H7 (cell line): ENCODE data around the gene KCNIP3. TPM values are rescaled to one million over a fixed set of nuclear protein-coding genes. Genes with fewer than 3 reads are reported as not detected.
"Not testable (repeated sequence)": the region's sequence is repeated elsewhere in the genome, so short reads cannot be mapped to it uniquely, and the experiment has no call there.

Experiments used
- DNase-seq: peaks from one replicate; pipeline ENCODE4 v3.0.0; 2012
- H3K27me3 ChIP-seq: 2 replicates; pipeline ENCODE4 v1.6.0; 2011; ENCODE audit warnings: mild to moderate bottlenecking, low read length; ENCODE audit not compliant: control insufficient read depth, insufficient read depth
- H3K36me3 ChIP-seq: replicated peaks from 2 replicates; pipeline ENCODE4 v1.5.1; 2011; ENCODE audit warnings: low read length; ENCODE audit not compliant: control insufficient read depth, insufficient read depth
- H3K4me3 ChIP-seq: 2 replicates; pipeline ENCODE4 v1.5.1; 2011; ENCODE audit warnings: low read depth, mild to moderate bottlenecking, control low read depth, low read length, moderate library complexity; ENCODE audit not compliant: insufficient read depth
- total RNA-seq: library from RNA; depleted of rRNA; stranded (reverse); fragments of >200 nt; shearing (Covaris generic); gene quantifications from 2 replicates; pipeline ENCODE4 v1.2.3, GENCODE V29; 2014

The KCNIP3 gene
- total RNA-seq, 1 experiment from 2014 or later = 3.2 TPM

DNA sequence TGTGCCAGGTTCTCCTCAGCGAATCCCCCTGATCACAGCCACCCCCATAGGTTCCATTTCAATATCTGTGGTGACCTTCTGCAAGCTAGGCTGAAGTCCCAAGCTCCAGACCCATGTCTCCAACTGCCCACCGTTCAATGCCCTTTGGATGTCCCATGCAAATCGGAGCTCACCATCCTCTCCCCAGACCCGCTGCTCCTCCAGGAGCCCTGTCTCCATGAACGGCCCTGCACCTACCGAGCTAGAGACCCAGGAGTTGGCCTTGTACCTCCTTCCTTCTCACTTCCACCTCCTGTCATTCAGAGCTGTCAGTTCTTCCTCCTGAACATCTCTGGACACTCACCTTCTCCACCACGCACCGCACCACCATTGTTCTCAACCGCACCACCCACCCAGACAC is 104.3 kb downstream of the KCNIP3 start:
- no peaks in the 10 kb centered on the region for H3K36me3 ChIP-seq
- peak; percentile 16 for DNase-seq

DNA sequence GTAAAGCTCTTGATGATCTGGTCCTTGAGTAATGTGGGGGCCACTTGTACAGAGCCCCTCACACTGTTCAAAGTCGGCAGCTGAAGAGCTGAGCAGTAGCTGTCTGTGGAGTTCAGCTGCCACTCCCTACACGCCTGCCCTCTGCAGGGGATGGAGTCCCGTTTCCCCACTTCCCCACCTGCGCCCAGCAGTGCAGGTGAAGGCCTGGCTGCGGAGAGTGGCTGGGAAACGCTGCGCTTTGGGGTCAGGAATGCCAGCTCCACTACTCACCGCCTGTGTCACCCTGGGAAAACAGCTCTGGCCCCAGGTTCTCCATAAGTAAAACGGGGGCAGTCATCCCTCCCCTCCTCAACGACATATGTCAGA is 104.8 kb downstream of the KCNIP3 start:
- not testable (repeated sequence) for H3K36me3 ChIP-seq, H3K27me3 ChIP-seq
- peak; percentile 66 for DNase-seq
- peak overlapping the region; percentile 95 for H3K4me3 ChIP-seq

More for the DNA sequence above, 104.3 kb downstream of the KCNIP3 start:
- peak overlapping the region; percentile 95 for H3K4me3 ChIP-seq
- H3K27me3 ChIP-seq = no peaks in the 10 kb centered on the region; the same call in 1 of the 2 replicates

DNA sequence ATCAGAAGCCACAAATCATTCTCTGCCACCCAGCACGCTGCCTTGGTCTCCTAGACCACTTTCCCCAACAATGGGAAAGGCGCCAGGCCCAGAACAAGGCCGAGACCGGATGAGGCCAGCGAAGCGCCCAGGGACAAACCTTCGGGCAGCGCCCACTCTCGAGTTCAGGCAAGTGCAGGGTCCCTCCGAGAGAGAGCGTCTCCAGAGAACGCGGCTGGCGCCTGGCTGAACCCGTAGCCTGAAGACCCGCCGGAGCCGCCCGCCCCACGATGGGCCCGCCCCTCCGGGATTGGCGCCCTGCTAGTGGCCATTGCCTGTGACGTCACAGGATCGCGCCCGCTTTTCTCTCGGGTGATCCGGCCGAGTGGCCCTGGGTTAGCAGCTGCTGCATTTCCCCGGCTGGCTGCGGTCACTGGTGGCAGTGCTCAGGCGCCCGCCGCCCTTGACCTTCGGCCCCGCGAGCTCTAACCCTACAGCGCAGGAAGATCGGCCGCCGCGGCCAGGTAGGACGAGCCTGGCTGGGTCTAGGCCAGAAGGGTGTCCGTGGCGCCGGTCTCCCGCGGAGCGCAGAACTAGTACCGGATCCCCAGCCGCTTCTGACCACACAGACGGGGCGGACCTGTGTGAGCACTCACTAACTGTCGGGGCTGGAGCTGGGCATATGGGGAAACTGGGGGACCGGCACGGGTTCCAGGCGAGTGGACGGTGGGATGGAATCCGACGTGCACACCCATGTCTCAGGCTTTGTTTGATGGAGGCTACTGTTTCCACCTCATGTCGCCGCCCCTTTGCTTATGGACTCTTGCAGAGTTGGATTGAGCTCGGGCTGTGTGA is 105.4 kb downstream of the KCNIP3 start, which contains the start of gene FAHD2A:
Gene FAHD2A, plus strand, starts transcription at position 339 of the 834 bp plus-strand sequence. CDS start 2,851 bp downstream, outside the sequence.
- Histone ChIP-seq H3K4me3 (peak within 1 kb of the TSS; percentile 95), H3K36me3 (no peaks in the 10 kb centered on the region; the same call in none of the 2 replicates), H3K27me3 (no peaks in the 10 kb centered on the region; the same call in 1 of the 2 replicates)
- peak; percentile 99 for DNase-seq

DNA sequence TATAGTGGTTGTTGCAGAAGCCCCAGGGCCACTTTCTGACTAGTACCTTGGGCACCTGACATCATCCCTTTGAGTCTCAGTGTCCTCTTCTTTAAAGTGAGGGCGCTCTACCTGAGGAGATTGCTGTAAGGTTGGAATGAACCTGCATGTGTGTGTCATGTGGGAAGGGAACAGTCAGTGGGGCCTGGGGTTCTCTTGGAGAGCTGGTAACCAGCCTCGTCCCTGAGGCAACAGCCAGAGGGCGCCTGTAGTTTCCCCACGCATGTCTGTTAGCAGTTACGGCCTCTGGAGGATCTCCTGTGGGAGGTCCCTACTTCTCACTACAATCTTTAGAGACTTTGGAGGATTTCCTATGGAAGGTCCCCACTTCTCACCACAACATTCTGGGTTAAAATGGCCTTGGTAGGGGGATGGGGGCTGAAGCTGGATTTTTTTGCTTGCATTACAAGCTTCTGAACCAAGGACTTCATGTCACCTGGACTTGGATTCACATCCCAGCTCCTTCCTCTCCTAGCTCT is 106.1 kb downstream of the KCNIP3 start:
- peak overlapping the region; percentile 95 for H3K4me3 ChIP-seq
- not testable (repeated sequence) for H3K27me3 ChIP-seq, H3K36me3 ChIP-seq
- DNase-seq = peak; percentile 32

DNA sequence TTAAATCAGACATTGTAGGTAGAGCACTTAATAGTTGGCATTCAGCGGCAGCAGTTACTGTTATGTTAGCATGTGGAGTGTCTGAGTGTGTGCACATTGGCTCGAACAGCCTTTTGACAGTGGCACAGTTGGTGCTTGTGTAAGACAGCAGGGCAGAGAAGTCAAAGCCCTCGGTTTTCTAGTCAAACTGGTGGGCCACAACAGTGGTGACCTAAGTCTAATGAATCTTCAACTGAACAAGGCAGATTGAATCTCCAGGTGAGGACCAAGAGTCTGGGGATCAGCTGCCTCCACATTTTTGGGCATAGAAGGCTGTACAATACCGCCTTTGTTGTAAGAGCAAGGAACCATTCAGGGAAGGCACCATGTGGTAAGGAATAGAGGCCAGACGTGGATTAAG is 106.7 kb downstream of the KCNIP3 start:
- H3K27me3 ChIP-seq, H3K36me3 ChIP-seq, DNase-seq, H3K4me3 ChIP-seq: not testable (repeated sequence)

DNA sequence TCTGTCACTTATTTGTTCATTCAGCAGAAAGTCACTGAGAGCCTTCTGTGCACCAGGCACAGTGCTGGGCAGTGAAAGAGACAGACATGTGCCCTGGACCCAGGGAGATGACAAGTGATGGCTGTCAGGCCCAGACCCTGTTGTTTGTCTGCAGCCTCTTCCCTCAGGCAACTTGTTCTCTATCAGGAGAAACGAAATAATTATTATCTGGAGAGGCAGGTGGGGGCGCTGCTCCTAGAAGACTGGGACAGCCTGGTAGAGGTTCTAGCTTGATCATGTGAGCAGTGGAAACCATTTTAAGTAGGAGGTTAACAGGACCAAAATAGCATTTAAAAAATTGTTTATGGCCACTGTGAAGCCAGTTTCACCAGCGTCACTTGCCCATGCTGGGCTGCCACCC is 107.5 kb downstream of the KCNIP3 start:
- H3K4me3 ChIP-seq, H3K36me3 ChIP-seq, H3K27me3 ChIP-seq: not testable (repeated sequence)
- peak; percentile 28 for DNase-seq

DNA sequence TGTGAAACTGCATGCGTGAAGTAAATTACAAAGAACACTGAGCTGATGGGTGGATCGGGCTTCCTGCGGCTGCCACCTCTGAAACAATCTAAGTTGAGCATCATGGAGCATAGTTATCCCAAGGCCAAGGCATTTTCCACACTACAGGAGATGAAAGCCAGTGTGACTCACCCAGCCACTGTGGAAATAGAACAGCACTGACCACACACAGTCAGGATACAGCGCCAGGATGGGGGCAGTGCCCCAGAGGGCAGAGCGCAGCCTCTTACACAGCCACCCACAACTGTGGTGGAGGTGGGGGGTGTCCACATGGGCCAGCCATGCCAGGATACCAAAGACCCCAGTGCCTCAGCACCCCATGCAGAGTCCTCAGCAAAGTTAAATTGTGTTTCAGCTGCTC is 114.1 kb downstream of the KCNIP3 start:
- not testable (repeated sequence) for DNase-seq, H3K36me3 ChIP-seq, H3K27me3 ChIP-seq, H3K4me3 ChIP-seq

DNA sequence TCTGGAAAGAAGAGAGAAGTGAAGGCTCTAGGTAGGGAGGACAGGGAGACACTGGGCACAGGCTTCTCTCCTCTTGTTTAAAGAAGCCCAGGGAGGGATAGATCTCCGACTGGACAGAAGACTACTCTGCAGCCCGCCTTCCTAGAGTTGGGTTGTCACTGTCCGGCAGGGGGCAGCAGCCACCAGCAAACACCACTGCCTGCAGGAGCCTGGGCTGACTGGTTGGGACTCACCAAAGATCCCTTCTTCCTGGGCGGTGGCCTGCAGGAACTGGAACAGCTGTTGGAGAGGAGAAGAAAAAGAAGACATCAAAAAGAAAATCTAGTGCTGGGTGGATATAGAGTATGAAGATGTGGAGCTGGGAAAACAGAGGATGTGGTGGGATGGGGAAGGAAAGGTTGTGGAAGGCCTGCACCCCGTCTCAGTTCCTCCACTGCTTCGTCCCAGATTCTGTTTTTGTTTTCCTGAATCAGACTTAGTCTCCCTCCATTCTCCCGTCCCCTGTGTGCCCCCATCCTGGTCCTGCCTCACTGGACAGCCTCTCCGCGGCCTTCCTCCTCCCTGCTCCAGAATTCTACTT is 117.0 kb downstream of the KCNIP3 start:
- H3K27me3 ChIP-seq, H3K4me3 ChIP-seq, H3K36me3 ChIP-seq: not testable (repeated sequence)
- DNase-seq = peak; percentile 74

DNA sequence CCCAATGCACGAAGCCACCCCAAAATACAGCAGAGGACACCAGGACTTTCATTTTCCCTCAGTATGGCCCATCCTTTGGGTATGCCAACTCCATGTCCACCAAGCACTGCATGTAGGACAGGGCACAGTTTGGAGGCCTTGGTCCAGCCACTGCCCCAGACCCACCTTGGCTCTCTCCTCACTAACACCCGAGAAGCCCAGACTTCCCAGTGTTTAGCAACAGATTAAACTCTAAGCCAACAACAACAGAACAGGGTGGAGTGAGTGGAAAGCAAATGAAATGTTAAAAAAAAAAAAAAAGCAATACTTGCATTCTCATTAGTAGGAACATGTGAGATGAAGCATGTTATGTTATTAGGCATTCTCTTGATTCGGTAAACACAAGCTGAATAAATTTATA is 118.0 kb downstream of the KCNIP3 start:
- not testable (repeated sequence) for DNase-seq, H3K36me3 ChIP-seq, H3K4me3 ChIP-seq, H3K27me3 ChIP-seq

DNA sequence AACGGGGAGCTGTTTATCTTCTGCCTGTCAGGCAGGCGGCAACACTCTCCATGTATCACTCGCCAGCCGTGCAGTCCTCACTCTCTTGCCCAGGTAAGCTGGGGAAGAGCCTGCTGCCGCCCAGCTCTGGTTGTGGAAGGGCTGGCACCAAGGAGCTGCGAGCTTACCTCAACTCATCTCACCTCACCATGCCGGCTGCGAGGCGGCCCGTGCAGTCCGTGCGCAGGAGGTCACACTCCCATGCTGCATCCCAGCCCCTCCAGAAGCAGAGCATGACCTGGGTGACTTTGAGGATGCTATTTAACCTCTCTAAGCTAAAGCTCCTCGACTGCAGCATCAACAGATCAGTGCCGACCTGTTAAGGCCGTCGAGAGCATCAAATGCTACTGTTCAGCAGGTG is 118.4 kb downstream of the KCNIP3 start:
- not testable (repeated sequence) for DNase-seq, H3K27me3 ChIP-seq, H3K4me3 ChIP-seq, H3K36me3 ChIP-seq

DNA sequence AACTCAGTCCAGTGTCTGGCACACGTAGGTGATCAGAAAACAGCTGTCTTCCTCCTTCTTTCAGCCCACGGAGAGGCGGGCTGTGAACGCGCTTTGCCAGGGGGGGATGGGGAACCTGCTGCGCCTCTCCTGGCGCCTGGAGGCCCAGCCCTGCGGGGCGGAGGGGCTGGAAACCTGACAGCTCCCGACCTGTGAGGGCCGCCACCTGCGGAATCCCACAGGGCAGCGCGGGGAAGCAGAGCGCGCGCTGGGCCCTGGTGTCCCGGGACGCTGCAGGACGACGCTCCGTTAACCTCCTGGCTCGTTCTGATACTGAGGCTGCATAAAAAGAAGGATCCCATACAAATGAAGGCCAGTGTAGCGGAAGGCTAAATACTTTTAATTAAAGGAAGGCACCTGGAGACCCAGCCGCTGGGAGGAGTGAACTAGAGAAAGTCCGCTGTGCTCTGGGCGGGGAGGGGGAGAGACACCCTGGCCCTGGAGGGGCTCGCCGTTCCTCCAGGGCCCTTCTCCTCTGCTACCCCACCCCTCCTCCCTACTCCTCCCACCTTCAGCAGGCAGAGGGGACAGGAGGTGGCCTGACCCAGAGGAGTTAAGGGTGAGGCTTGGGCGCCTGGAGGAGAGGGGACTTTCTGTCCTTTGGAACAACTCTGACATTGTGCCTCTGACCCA is 130.2 kb downstream of the KCNIP3 start:
- H3K4me3 ChIP-seq, H3K36me3 ChIP-seq, H3K27me3 ChIP-seq, DNase-seq: not testable (repeated sequence)

DNA sequence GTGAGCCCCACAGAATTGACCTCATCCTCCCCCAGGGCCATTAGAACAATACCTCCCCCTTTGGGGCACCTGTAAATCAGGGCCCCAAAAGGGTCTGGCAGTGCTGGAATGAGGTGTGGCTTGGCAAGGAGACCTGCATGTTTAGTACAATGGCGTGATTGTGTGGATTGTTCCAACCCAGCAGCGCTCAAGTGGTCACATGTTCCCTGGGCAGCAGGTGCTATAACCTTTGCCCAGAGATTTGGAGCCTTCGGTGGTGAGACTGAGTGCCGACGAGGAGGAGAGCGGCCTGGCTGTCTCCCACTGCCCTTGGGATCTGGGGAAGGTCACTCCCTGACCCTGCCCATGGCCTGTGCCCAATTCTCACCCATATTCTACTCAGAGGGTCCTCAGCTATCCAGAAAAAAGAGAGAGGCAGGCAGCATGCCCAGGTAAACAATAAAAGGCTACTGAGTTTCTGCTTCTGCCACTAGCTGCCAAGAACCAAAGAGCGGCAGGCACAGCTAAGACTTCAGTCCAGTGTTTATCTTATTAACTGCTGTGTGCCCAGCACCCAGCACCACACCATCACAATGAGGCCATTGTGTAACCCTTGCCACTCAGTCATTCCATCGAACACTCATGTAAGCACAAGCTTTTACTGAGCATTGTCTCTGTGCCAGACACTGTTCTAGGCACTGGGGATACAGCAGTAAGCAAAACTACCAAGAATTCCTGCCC is 132.8 kb downstream of the KCNIP3 start:
- H3K36me3 ChIP-seq, DNase-seq, H3K4me3 ChIP-seq, H3K27me3 ChIP-seq: not testable (repeated sequence)

DNA sequence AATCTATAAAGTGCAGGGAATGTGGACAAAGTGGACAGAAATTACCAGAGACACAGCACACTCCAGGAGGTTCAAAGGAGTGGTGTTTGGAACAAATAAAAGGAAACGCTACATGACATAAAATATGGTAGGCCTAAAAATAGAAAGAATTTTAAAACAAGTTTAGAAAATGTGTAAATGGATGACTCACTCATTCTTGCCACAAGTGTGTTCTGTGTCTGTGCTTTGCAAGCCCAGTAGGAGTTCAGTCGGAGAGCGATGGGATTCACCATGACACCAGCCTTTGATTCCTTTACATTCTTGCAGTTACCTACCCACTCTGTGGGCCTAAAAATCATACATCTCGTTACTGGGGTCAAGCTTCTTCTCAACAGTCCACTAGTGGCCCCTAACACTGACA is 136.2 kb downstream of the KCNIP3 start:
- not testable (repeated sequence) for H3K4me3 ChIP-seq, H3K27me3 ChIP-seq, DNase-seq, H3K36me3 ChIP-seq

DNA sequence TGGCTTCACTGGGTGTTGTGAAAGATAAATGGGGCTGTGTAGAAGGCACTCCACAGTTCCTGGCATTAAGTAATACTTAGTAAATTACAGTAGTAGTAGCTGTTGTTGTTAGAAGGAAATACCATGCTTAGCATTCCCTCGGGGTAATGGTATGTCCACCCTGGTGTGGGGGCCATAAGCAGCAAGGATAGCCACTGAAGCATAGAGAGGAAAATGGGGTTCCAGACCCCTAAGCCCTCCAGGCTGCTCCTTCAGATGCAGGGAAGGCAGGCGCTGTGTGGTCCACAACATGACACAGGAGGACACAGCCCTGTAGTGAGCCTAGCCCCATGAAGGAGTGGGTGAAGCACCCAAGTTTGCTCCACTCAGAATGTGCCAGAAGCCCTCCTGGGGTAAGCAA is 136.8 kb downstream of the KCNIP3 start:
- not testable (repeated sequence) for DNase-seq, H3K4me3 ChIP-seq, H3K36me3 ChIP-seq, H3K27me3 ChIP-seq
